ENCODE data around the gene TPM3. TPM values are rescaled to one million over a fixed set of nuclear protein-coding genes. Genes with fewer than 3 reads are reported as not detected.
"Not testable (repeated sequence)": the region's sequence is repeated elsewhere in the genome, so short reads cannot be mapped to it uniquely, and the experiment has no call there.

The TPM3 gene
- 100 to 1,000 TPM; 269 to 295 (median 275) TPM for polyA plus RNA-seq (ENCODE audit: insufficient read length in 3 of 3)
- long read RNA-seq, donor 1, transcript TPM3-212 (8 exons, 3,131 nt), result major isoform, 49 of 112 reads
- long read RNA-seq, donor 1, partial matches to known transcripts, result 55 of 112 reads
- long read RNA-seq, donor 1, other reads (novel, unspliced or antisense), result 5 of 112 reads
- long read RNA-seq, donor 2, transcript TPM3-212 (8 exons, 3,131 nt), result major isoform, 51 of 97 reads
- long read RNA-seq, donor 2, partial matches to known transcripts, result 43 of 97 reads
- long read RNA-seq, donor 2, other reads (novel, unspliced or antisense), result 0 of 97 reads
- long read RNA-seq, donor 3, transcript TPM3-212 (8 exons, 3,131 nt), result major isoform, 127 of 325 reads
- long read RNA-seq, donor 3, partial matches to known transcripts, result 171 of 325 reads
- long read RNA-seq, donor 3, other reads (novel, unspliced or antisense), result 19 of 325 reads
- long read RNA-seq, donor 4, full-length matches to known transcripts, result 84 of 233 reads
- long read RNA-seq, donor 4, partial matches to known transcripts, result 129 of 233 reads
- long read RNA-seq, donor 4, other reads (novel, unspliced or antisense), result 20 of 233 reads
- long read RNA-seq, donor 5, result 0 reads
- long read RNA-seq, donor 6, transcript TPM3-216 (4 exons, 746 nt), result minor isoform, 5 of 216 reads
- long read RNA-seq, donor 6, transcript TPM3-212 (8 exons, 3,131 nt), result major isoform, 72 of 216 reads
- long read RNA-seq, donor 6, partial matches to known transcripts, result 115 of 216 reads
- long read RNA-seq, donor 6, other reads (novel, unspliced or antisense), result 16 of 216 reads
- long read RNA-seq, donor 7, transcript TPM3-212 (8 exons, 3,131 nt), result major isoform, 80 of 230 reads
- long read RNA-seq, donor 7, partial matches to known transcripts, result 126 of 230 reads
- long read RNA-seq, donor 7, other reads (novel, unspliced or antisense), result 19 of 230 reads
- long read RNA-seq, donor 8, transcript TPM3-212 (8 exons, 3,131 nt), result major isoform, 85 of 373 reads
- long read RNA-seq, donor 8, transcript TPM3-216 (4 exons, 746 nt), result minor isoform, 7 of 373 reads
- long read RNA-seq, donor 8, transcript TPM3-213 (4 exons, 2,147 nt), result minor isoform, 5 of 373 reads
- long read RNA-seq, donor 8, partial matches to known transcripts, result 249 of 373 reads
- long read RNA-seq, donor 8, other reads (novel, unspliced or antisense), result 23 of 373 reads
- long read RNA-seq, donor 9, transcript TPM3-212 (8 exons, 3,131 nt), result major isoform, 83 of 197 reads
- long read RNA-seq, donor 9, partial matches to known transcripts, result 100 of 197 reads
- long read RNA-seq, donor 9, other reads (novel, unspliced or antisense), result 12 of 197 reads
- long read RNA-seq, donor 10, transcript TPM3-212 (8 exons, 3,131 nt), result major isoform, 72 of 232 reads
- long read RNA-seq, donor 10, partial matches to known transcripts, result 132 of 232 reads
- long read RNA-seq, donor 10, other reads (novel, unspliced or antisense), result 20 of 232 reads
- long read RNA-seq, donor 11, transcript TPM3-212 (8 exons, 3,131 nt), result major isoform, 82 of 209 reads
- long read RNA-seq, donor 11, partial matches to known transcripts, result 112 of 209 reads
- long read RNA-seq, donor 11, other reads (novel, unspliced or antisense), result 12 of 209 reads
- long read RNA-seq, donor 12, transcript TPM3-212 (8 exons, 3,131 nt), result major isoform, 30 of 86 reads
- long read RNA-seq, donor 12, partial matches to known transcripts, result 54 of 86 reads
- long read RNA-seq, donor 12, other reads (novel, unspliced or antisense), result 0 of 86 reads
- long read RNA-seq, donor 13, transcript TPM3-212 (8 exons, 3,131 nt), result major isoform, 118 of 417 reads
- long read RNA-seq, donor 13, transcript TPM3-216 (4 exons, 746 nt), result minor isoform, 6 of 417 reads
- long read RNA-seq, donor 13, partial matches to known transcripts, result 251 of 417 reads
- long read RNA-seq, donor 13, other reads (novel, unspliced or antisense), result 37 of 417 reads
- long read RNA-seq, donor 14, transcript TPM3-212 (8 exons, 3,131 nt), result major isoform, 99 of 247 reads
- long read RNA-seq, donor 14, partial matches to known transcripts, result 123 of 247 reads
- long read RNA-seq, donor 14, other reads (novel, unspliced or antisense), result 21 of 247 reads
- long read RNA-seq, donor 15, transcript TPM3-212 (8 exons, 3,131 nt), result major isoform, 34 of 92 reads
- long read RNA-seq, donor 15, partial matches to known transcripts, result 44 of 92 reads
- long read RNA-seq, donor 15, other reads (novel, unspliced or antisense), result 10 of 92 reads
- long read RNA-seq, donor 16, transcript TPM3-212 (8 exons, 3,131 nt), result major isoform, 216 of 728 reads
- long read RNA-seq, donor 16, partial matches to known transcripts, result 434 of 728 reads
- long read RNA-seq, donor 16, other reads (novel, unspliced or antisense), result 65 of 728 reads

- no peak for DNase-seq (ENCODE audit: extremely low read depth in 1 of 11, low read depth in 9 of 11, low spot score in 4 of 11)
Measured at GRCh38 chr1:154191990-154192461, at the start of gene TPM3. Gene TPM3, minus strand, starts transcription at chr1:154192100. Its CDS starts 82 bp downstream, at chr1:154192018.

- no peak for DNase-seq (ENCODE audit: extremely low read depth in 1 of 11, low read depth in 9 of 11, low spot score in 4 of 11)
Measured at GRCh38 chr1:154240294-154240833, 48.5 kb upstream of the TPM3 start.

- no peak for DNase-seq (ENCODE audit: extremely low read depth in 1 of 11, low read depth in 9 of 11, low spot score in 4 of 11)
Measured at GRCh38 chr1:154239491-154239890, 47.6 kb upstream of the TPM3 start.

DNA sequence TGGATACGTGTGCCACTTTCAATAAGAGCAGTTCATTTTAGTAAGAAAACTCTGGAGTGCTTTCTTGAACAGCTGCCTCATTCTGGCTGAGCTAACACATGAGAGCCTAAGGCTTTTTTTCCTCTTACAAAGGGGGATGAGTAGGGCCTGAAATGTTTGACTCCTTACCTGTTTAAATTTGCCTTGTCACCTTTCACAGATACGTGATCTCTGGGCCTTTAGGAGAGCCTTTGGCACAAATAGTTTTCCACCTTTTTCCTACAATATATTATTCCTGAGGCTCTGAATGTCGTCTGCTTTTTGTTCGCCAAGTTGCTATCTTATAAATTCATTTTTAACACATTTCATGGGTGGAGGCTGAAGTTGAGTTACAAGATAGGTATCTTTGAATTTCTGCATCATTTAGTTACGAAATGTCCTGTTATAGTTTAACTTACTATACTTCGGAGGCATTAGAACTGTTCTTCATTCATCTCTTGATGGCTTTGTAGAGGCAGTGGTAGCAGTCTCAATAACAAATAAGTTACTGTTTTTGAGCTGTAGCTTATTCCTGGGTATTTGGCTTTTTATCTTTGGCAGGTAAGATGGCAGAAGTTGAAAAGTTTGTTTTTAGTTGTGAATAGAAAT is 46.1 kb upstream of the TPM3 start:
- no peak for DNase-seq (ENCODE audit: extremely low read depth in 1 of 11, low read depth in 9 of 11, low spot score in 4 of 11)

DNA sequence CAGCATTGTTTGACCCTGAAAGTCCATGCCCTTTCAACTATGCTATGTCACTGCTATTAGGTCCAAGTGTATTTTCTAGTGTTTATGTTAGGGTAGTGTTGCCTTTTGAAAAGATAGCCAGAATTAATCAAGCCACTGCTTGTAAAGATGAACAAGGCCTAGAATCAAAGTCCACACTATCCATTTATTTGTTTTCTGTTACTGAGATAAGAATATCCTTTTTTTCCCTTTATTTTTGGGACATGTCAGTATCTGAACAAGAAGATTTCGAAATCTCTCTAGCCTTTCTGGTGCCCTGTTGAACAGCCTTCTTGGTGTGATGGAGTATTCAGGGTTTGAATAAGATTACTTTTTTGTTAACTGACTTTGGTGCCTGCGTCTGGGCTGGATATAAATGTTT is 45.5 kb upstream of the TPM3 start:
- DNase-seq (ENCODE audit: extremely low read depth in 1 of 11, low read depth in 9 of 11, low spot score in 4 of 11), result no peak

DNA sequence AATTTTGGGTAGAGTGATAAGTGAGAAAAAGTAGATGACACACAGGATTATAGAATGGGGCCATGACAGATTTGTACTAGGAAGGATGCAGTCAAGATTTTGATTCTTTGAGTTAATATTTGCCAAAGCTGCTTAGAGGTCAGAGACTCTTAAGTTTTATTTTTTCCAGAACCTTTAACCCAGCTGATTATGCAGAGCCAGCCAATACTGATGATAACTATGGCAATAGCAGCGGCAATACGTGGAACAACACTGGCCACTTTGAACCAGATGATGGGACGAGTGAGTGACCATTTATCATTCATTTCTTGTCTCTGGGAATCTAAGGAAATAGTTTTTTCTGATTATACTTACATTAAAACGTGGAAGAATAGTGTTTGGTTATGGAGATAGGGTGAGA is 45.0 kb upstream of the TPM3 start:
- DNase-seq (ENCODE audit: extremely low read depth in 1 of 11, low read depth in 9 of 11, low spot score in 4 of 11), result no peak

- DNase-seq (ENCODE audit: extremely low read depth in 1 of 11, low read depth in 9 of 11, low spot score in 4 of 11), result not testable (repeated sequence)
Measured at GRCh38 chr1:154233127-154233526, 41.2 kb upstream of the TPM3 start.

GRCh38 chr1:154231112-154231511 is 39.2 kb upstream of the TPM3 start:
- not testable (repeated sequence) for DNase-seq (ENCODE audit: extremely low read depth in 1 of 11, low read depth in 9 of 11, low spot score in 4 of 11)

GRCh38 chr1:154225370-154225769 is 33.5 kb upstream of the TPM3 start:
- no peak for DNase-seq (ENCODE audit: extremely low read depth in 1 of 11, low read depth in 9 of 11, low spot score in 4 of 11)

DNA sequence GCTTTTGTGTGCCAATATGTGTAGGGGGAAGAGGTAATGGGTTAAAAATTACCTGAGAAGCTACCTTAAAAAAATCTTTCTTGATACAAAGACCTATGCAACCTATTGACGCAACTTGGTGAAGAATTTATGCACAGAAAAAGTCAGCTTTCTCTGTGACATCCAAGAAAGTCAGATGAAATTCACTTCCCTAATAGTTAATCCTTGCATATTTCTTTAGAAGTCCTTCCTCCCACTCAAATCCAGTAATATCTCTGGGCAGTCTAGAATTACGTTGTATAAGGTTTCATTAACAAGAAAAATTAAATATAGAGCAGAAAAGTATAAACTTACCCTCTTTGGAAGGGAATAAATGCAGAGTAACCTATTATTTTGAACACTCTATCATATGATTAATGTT is 31.7 kb upstream of the TPM3 start:
- no peak for DNase-seq (ENCODE audit: extremely low read depth in 1 of 11, low read depth in 9 of 11, low spot score in 4 of 11)

GRCh38 chr1:154222918-154223317 is 31.0 kb upstream of the TPM3 start:
- no peak for DNase-seq (ENCODE audit: extremely low read depth in 1 of 11, low read depth in 9 of 11, low spot score in 4 of 11)

GRCh38 chr1:154222518-154222917 is 30.6 kb upstream of the TPM3 start:
- no peak for DNase-seq (ENCODE audit: extremely low read depth in 1 of 11, low read depth in 9 of 11, low spot score in 4 of 11)

DNA sequence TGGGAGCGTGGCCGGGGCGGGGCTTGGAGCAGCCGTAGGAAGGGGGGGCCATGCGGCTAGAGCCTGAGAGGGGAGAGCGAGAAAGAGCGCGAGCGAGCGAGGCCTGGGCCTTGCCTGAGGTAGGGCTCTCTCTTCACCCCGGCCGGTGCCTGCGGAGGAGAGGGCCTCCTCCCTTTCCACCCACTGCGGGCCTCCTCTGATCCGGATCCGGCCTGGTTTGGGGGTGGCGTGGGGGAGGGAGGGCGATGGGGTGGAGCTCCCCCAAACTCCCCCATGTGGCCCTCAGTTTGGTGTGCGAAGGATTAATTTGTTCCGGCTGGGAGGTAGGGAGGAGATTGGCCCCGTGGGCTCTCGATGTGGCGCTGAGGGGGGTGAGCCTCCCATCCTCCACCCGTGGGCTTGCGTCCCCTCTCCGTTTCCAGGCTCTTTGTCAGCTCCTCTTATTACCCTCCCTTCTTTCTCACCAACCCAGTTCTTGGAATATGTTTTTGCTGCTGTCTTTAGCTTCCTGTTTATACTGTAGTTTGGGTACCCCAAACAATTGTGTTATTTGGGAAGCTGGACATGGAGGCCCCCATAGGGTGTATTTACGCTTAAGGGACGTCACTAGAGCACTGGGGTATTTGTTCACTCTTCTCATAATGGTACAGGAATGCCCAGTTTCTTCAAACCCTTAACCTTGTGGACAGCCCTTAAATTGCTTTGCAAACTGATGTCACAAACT is 29.5 kb upstream of the TPM3 start:
- peak in 8 of 11 donors; percentile 15 to 61 (median 34) for DNase-seq (ENCODE audit: extremely low read depth in 1 of 11, low read depth in 9 of 11, low spot score in 4 of 11)

DNA sequence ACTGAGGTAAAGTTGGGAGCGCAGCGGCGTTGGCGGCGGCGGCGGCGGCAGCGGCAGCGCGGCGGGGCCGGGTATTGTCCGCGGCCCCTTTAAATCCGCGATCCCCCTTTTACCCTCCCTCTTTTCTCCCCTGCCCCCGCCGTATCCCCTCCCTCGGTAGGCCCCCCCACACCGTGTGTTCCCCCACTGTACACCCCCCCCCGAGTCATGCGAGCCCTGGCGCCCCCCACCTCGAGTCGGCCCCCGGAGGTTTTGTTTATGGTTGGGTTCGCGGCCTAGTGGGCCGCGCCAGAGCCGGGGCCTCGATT is 29.0 kb upstream of the TPM3 start:
- peak in 1 of 11 donors; percentile 36 for DNase-seq (ENCODE audit: extremely low read depth in 1 of 11, low read depth in 9 of 11, low spot score in 4 of 11)

GRCh38 chr1:154220071-154220969 is 28.4 kb upstream of the TPM3 start, which contains the start of gene UBAP2L:
Gene UBAP2L, plus strand, starts transcription at chr1:154220955. Its CDS starts 4,169 bp downstream, at chr1:154225124.
- peak; percentile 98 to 100 (median 99) for DNase-seq (ENCODE audit: extremely low read depth in 1 of 11, low read depth in 9 of 11, low spot score in 4 of 11)
